ENCODE data around the gene MAPRE2.

- no peak for TF ChIP-seq CTCF (IDR thresholded peaks at IDR 0.05)
- no peak for TF ChIP-seq POLR2A (IDR thresholded peaks at IDR 0.05)
These were observed 8.9 kb downstream of the MAPRE2 start for GRCh38 chr18:35050028-35050546.

Measured in upper lobe of left lung (tissue), 4 donors.